Neural cell (in vitro differentiated cells): ENCODE results near the gene MYNN.

Experiments used
- CTCF ChIP-seq: fragments of 450-650 bp; IDR thresholded peaks from 2 replicates; pipeline ENCODE4 v1.5.1; 2014; ENCODE audit warnings: antibody characterized with exemption, mild to moderate bottlenecking, moderate library complexity; ENCODE audit not compliant: poor library complexity, severe bottlenecking
- EP300 ChIP-seq: fragments of 450-650 bp; conservative IDR thresholded peaks from 2 replicates; pipeline ENCODE4 v1.6.1; 2014; ENCODE audit warnings: antibody characterized with exemption, mild to moderate bottlenecking, moderate library complexity; ENCODE audit not compliant: poor library complexity, severe bottlenecking
- EZH2 ChIP-seq: fragments of 200-600, 300-800 bp; shearing (Covaris generic), sonication (generic); IDR thresholded peaks from 2 replicates; pipeline ENCODE4 v1.6.1; 2014; ENCODE audit warnings: antibody characterized with exemption, low read length, borderline replicate concordance, mild to moderate bottlenecking; ENCODE audit not compliant: insufficient read depth, poor library complexity, severe bottlenecking
- MXI1 ChIP-seq: fragments of 450-650 bp; conservative IDR thresholded peaks from 2 replicates; pipeline ENCODE4 v1.6.1; 2014; ENCODE audit warnings: antibody characterized with exemption, mild to moderate bottlenecking; ENCODE audit not compliant: poor library complexity, severe bottlenecking
- POLR2AphosphoS5 ChIP-seq: IDR thresholded peaks from 2 replicates; pipeline ENCODE4 v1.6.1; 2012
- SMC3 ChIP-seq: fragments of 450-650 bp; conservative IDR thresholded peaks from 2 replicates; pipeline ENCODE4 v1.6.1; 2014; ENCODE audit warnings: antibody characterized with exemption, mild to moderate bottlenecking, moderate library complexity; ENCODE audit not compliant: poor library complexity
- TAF1 ChIP-seq: IDR thresholded peaks from 2 replicates; pipeline ENCODE4 v1.6.1; 2012; ENCODE audit warnings: low read depth
- TF ChIP-seq, protein P1 (sequence below): IDR thresholded peaks from 2 replicates; pipeline ENCODE4 v1.6.1; 2012; ENCODE audit warnings: borderline replicate concordance

DNA sequence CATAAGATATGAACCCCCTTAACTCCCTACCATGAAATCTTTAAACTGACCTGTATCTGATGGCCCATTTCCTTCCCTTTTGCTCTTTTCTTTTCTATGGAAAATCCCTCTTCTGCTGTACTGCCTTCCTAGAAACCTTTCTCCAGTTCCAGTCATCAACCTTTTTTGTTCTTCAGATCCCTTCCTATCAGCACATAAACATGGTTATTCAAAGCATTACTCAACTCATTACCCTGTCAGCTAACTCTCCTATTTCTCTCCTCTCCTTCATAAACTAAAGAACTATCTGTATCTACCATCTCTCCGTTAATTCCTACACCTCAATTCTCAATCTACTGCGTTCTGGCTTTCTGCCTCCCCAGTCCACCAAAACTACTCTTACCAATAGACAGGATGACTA is 21.3 kb upstream of the MYNN start:
- no peak for TF ChIP-seq CTCF
- TF ChIP-seq POLR2AphosphoS5: no peak
- TF ChIP-seq TAF1: no peak
- TF ChIP-seq EZH2: no peak
- TF ChIP-seq, protein P1, sequence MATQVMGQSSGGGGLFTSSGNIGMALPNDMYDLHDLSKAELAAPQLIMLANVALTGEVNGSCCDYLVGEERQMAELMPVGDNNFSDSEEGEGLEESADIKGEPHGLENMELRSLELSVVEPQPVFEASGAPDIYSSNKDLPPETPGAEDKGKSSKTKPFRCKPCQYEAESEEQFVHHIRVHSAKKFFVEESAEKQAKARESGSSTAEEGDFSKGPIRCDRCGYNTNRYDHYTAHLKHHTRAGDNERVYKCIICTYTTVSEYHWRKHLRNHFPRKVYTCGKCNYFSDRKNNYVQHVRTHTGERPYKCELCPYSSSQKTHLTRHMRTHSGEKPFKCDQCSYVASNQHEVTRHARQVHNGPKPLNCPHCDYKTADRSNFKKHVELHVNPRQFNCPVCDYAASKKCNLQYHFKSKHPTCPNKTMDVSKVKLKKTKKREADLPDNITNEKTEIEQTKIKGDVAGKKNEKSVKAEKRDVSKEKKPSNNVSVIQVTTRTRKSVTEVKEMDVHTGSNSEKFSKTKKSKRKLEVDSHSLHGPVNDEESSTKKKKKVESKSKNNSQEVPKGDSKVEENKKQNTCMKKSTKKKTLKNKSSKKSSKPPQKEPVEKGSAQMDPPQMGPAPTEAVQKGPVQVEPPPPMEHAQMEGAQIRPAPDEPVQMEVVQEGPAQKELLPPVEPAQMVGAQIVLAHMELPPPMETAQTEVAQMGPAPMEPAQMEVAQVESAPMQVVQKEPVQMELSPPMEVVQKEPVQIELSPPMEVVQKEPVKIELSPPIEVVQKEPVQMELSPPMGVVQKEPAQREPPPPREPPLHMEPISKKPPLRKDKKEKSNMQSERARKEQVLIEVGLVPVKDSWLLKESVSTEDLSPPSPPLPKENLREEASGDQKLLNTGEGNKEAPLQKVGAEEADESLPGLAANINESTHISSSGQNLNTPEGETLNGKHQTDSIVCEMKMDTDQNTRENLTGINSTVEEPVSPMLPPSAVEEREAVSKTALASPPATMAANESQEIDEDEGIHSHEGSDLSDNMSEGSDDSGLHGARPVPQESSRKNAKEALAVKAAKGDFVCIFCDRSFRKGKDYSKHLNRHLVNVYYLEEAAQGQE: no peak
- no peak for TF ChIP-seq SMC3
- TF ChIP-seq EP300: no peak
- TF ChIP-seq MXI1: no peak
